PC-3 (cell line): Measurements from ENCODE around the gene ETNK2. TPM values are rescaled to one million over a fixed set of nuclear protein-coding genes. Genes with fewer than 3 reads are reported as not detected.

Source experiments
- ATAC-seq: fragments of 200-7000 bp; cut with Tn5 transposase; 2 replicates; pipeline ENCODE4 v1.9.1; 2020; ENCODE audit warnings: mild to moderate bottlenecking, moderate library complexity
- BruUV-seq: library from RNA; stranded (reverse); fragments of 400-500 nt; replicated peaks from 2 replicates; lab custom pipeline; 2021; lab: Mats Ljungman, UMichigan
- CTCF ChIA-PET: fragments of 300-600 bp; sonication (Branson Sonifier 250); formaldehyde crosslinking; loops from one replicate; lab custom pipeline; 2022; ENCODE audit warnings: antibody characterized with exemption; lab: Charles Lee
- POLR2A ChIA-PET: fragments of 300-600 bp; sonication (Branson Sonifier 250); formaldehyde crosslinking; loops from one replicate; lab custom pipeline; 2022; ENCODE audit warnings: antibody characterized with exemption; ENCODE audit not compliant: unreplicated experiment; lab: Charles Lee
- DNase-seq: peaks from one replicate; pipeline ENCODE4 v3.0.0-alpha.2; 2015
- H2AFZ ChIP-seq: fragments of 300-600 bp; sonication (generic); 2 replicates; pipeline ENCODE4 v1.6.0; 2016; ENCODE audit warnings: antibody characterized with exemption, low read length
- H3F3A ChIP-seq: fragments of 300-600 bp; sonication (generic); one replicate; pipeline ENCODE4 v1.6.0; 2017; ENCODE audit warnings: antibody characterized with exemption, low read length, control low read depth, mild to moderate bottlenecking; ENCODE audit not compliant: unreplicated experiment
- H3K27ac ChIP-seq: fragments of 300-600 bp; sonication (generic); 2 replicates; pipeline ENCODE4 v1.5.1; 2016; ENCODE audit warnings: mild to moderate bottlenecking, low read length
- H3K27me3 ChIP-seq: fragments of 300-600 bp; sonication (generic); 2 replicates; pipeline ENCODE4 v1.6.1; 2016; ENCODE audit warnings: low read length, mixed read lengths
- H3K36me3 ChIP-seq: fragments of 300-600 bp; sonication (generic); 2 replicates; pipeline ENCODE4 v1.6.1; 2016; ENCODE audit warnings: low read depth, mixed run types, low read length, mixed read lengths
- H3K4me1 ChIP-seq: fragments of 300-600 bp; sonication (generic); 2 replicates; pipeline ENCODE4 v1.5.1; 2016; ENCODE audit warnings: low read length; ENCODE audit not compliant: insufficient read depth
- H3K4me2 ChIP-seq: fragments of 300-600 bp; sonication (generic); 2 replicates; pipeline ENCODE4 v1.6.0; 2016; ENCODE audit warnings: low read length
- H3K4me3 ChIP-seq: fragments of 300-600 bp; sonication (generic); 2 replicates; pipeline ENCODE4 v1.5.1; 2016; ENCODE audit warnings: mild to moderate bottlenecking, low read length, mixed read lengths
- H3K79me2 ChIP-seq: fragments of 300-600 bp; sonication (generic); 2 replicates; pipeline ENCODE4 v1.6.1; 2017; ENCODE audit warnings: low read length, mixed read lengths
- H3K9ac ChIP-seq: fragments of 300-600 bp; sonication (generic); 2 replicates; pipeline ENCODE4 v1.6.0; 2016; ENCODE audit warnings: mild to moderate bottlenecking, low read length
- H3K9me2 ChIP-seq: fragments of 300-600 bp; sonication (generic); replicated peaks from 2 replicates; pipeline ENCODE4 v1.6.1; 2016; ENCODE audit warnings: mixed run types, low read length, mixed read lengths
- H3K9me3 ChIP-seq: fragments of 300-600 bp; sonication (generic); 2 replicates; pipeline ENCODE4 v1.6.1; 2016; ENCODE audit warnings: low read length, mixed read lengths
- H4K20me1 ChIP-seq: fragments of 300-600 bp; sonication (generic); 2 replicates; pipeline ENCODE4 v1.6.1; 2016; ENCODE audit warnings: low read length, mixed read lengths
- EZH2 ChIP-seq: fragments of 300-600 bp; sonication (generic); IDR thresholded peaks from one replicate; pipeline ENCODE4 v1.6.1; 2017; ENCODE audit warnings: antibody characterized with exemption, mild to moderate bottlenecking, low read length; ENCODE audit not compliant: unreplicated experiment
- EZH2phosphoT487 ChIP-seq: fragments of 300-600 bp; sonication (generic); IDR thresholded peaks from 2 replicates; pipeline ENCODE4 v1.6.1; 2018; ENCODE audit warnings: mild to moderate bottlenecking, antibody characterized with exemption, low read length, borderline replicate concordance
- intact Hi-C: fragments of 100-400 bp; cut with micrococcal nuclease; formaldehyde crosslinking; loops from 2 replicates; pipeline ENCODE4 v1.9.0; 2023
- total RNA-seq: library from RNA; depleted of rRNA; stranded (reverse); fragments of >200 nt; gene quantifications from 2 replicates; pipeline ENCODE4 v1.2.3, GENCODE V29; 2014
- TF ChIP-seq, protein P1 (sequence below): fragments of 300-600 bp; sonication (generic); conservative IDR thresholded peaks from 2 replicates; pipeline ENCODE4 v1.5.1; 2017; ENCODE audit warnings: antibody characterized with exemption, low read depth, mild to moderate bottlenecking, low read length

ETNK2 gene
- total RNA-seq, 1 experiment from 2014 or later: 37.1 TPM

- peak; percentile 15 for ATAC-seq
- H3K4me1 ChIP-seq: peaks cover 57% of the 10 kb centered on the region
- H3K79me2 ChIP-seq: no peaks in the 10 kb centered on the region
- H3K36me3 ChIP-seq: peaks cover 30% of the 10 kb centered on the region
- no peaks in the 10 kb centered on the region for H3K9me2 ChIP-seq
- H3K27me3 ChIP-seq: no peaks in the 10 kb centered on the region
- TF ChIP-seq, protein P1, sequence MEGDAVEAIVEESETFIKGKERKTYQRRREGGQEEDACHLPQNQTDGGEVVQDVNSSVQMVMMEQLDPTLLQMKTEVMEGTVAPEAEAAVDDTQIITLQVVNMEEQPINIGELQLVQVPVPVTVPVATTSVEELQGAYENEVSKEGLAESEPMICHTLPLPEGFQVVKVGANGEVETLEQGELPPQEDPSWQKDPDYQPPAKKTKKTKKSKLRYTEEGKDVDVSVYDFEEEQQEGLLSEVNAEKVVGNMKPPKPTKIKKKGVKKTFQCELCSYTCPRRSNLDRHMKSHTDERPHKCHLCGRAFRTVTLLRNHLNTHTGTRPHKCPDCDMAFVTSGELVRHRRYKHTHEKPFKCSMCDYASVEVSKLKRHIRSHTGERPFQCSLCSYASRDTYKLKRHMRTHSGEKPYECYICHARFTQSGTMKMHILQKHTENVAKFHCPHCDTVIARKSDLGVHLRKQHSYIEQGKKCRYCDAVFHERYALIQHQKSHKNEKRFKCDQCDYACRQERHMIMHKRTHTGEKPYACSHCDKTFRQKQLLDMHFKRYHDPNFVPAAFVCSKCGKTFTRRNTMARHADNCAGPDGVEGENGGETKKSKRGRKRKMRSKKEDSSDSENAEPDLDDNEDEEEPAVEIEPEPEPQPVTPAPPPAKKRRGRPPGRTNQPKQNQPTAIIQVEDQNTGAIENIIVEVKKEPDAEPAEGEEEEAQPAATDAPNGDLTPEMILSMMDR: peak; percentile 99
- TF ChIP-seq EZH2 (no peak), EZH2phosphoT487 (no peak)
- no peaks in the 10 kb centered on the region for H3K9me3 ChIP-seq
- DNase-seq: peak; percentile 97
- CTCF ChIA-PET: interaction anchor here (1.6 to 3.8 kb wide), 5 partner anchors 33 to 267 kb away, joined by 4 to 55 read pairs (median 7); partner anchors contain the start of gene SNRPE
- H3K27ac ChIP-seq: 0 out of 2 replicates have a peak overlapping the region, but pooled peaks have one; percentile 7
- H3K4me3 ChIP-seq: no peak overlapping the region
- H4K20me1 ChIP-seq: no peaks in the 10 kb centered on the region
- H2AFZ ChIP-seq: no peak overlapping the region
- POLR2A ChIA-PET: interaction anchor here (0.6 kb wide), 1 partner anchor 246 kb away, joined by 3 read pairs; no protein-coding TSS in a partner anchor
- H3K9ac ChIP-seq: no peak overlapping the region
- intact Hi-C loops: loop anchor here (1.0 kb wide), 5 partner anchors 47 to 266 kb away; partner anchors contain the start of genes SNRPE and SOX13
- H3K4me2 ChIP-seq: peak overlapping the region; percentile 27; the same call in 1 of the 2 replicates
- no TSS peak for BruUV-seq
- no peaks in the 10 kb centered on the region for H3F3A ChIP-seq
Observed at GRCh38 chr1:204127597-204128242, 24.1 kb downstream of the ETNK2 start.

GRCh38 chr1:204126956-204127355 lies 24.9 kb downstream of the ETNK2 start:
- no peak for ATAC-seq
- Histone ChIP-seq H3K4me3 (no peak overlapping the region), H3F3A (no peaks in the 10 kb centered on the region), H3K27me3 (no peaks in the 10 kb centered on the region), H3K27ac (0 out of 2 replicates have a peak overlapping the region, but pooled peaks have one; percentile 9), H3K4me1 (peaks cover 55% of the 10 kb centered on the region), H3K36me3 (peaks cover 37% of the 10 kb centered on the region), H3K9ac (no peak overlapping the region), H2AFZ (no peak overlapping the region), H4K20me1 (no peaks in the 10 kb centered on the region), H3K79me2 (no peaks in the 10 kb centered on the region), H3K9me3 (no peaks in the 10 kb centered on the region), H3K9me2 (no peaks in the 10 kb centered on the region), H3K4me2 (no peak overlapping the region)
- POLR2A ChIA-PET: no interaction called here
- CTCF ChIA-PET: interaction anchor here (2.0 to 3.8 kb wide), 2 partner anchors 51 to 256 kb away, joined by 7 to 55 read pairs; no protein-coding TSS in a partner anchor
- no peak for DNase-seq
- intact Hi-C loops: loop anchor here (1.0 kb wide), 5 partner anchors 47 to 266 kb away; partner anchors contain the start of genes SNRPE and SOX13
- TF ChIP-seq EZH2 (no peak), EZH2phosphoT487 (no peak)
- TF ChIP-seq, protein P1: no peak
- no TSS peak for BruUV-seq

DNA sequence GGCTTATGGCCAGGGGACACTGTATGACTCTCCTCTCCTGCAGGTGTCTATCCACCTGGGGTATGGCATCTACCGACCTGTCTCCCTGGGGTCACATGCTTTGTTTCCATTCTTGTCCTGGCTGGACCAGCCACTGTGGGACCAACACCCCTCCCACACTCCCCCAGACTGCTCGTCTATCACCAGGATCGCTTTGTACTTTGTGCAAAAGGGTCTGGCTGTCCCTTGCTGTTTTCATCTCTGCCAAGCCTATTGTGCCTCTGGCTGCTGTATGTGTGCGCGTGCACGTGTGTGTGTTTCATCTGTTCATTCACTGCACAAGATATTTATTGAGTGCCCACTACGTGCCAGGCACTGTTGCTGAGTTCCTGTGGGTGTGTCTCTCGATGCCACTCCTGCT lies 25.5 kb downstream of the ETNK2 start:
- Histone ChIP-seq H3K4me1 (peaks cover 49% of the 10 kb centered on the region), H3K9ac (no peak overlapping the region), H3K9me3 (no peaks in the 10 kb centered on the region), H3K9me2 (no peaks in the 10 kb centered on the region), H3K4me2 (no peak overlapping the region), H3K27me3 (no peaks in the 10 kb centered on the region), H2AFZ (no peak overlapping the region), H4K20me1 (no peaks in the 10 kb centered on the region), H3K79me2 (no peaks in the 10 kb centered on the region), H3K4me3 (no peak overlapping the region), H3K27ac (no peak overlapping the region), H3F3A (no peaks in the 10 kb centered on the region), H3K36me3 (peaks cover 41% of the 10 kb centered on the region)
- TF ChIP-seq, protein P1: no peak
- TF ChIP-seq EZH2phosphoT487 (no peak), EZH2 (no peak)
- intact Hi-C loops: no loop called here
- ChIA-PET CTCF (interaction anchor here (0.5 kb wide), 1 partner anchor 27 kb away, joined by 6 read pairs; no protein-coding TSS in a partner anchor), POLR2A (no interaction called here)
- BruUV-seq: no TSS peak
- no peak for DNase-seq
- ATAC-seq: no peak
